Colon (tissue), 2 donors: ENCODE measurements around the gene SHISA6.
"Not testable (repeated sequence)": the region's sequence is repeated elsewhere in the genome, so short reads cannot be mapped to it uniquely, and the experiment has no call there.

Experiments
- FAIRE-seq: peaks from 2 replicates; lab custom pipeline; 2012; peaks lifted over from hg19 to GRCh38; lab: Jason Lieb, UNC
- donor health status: control.
- donor health status: control.

Gene SHISA6

DNA sequence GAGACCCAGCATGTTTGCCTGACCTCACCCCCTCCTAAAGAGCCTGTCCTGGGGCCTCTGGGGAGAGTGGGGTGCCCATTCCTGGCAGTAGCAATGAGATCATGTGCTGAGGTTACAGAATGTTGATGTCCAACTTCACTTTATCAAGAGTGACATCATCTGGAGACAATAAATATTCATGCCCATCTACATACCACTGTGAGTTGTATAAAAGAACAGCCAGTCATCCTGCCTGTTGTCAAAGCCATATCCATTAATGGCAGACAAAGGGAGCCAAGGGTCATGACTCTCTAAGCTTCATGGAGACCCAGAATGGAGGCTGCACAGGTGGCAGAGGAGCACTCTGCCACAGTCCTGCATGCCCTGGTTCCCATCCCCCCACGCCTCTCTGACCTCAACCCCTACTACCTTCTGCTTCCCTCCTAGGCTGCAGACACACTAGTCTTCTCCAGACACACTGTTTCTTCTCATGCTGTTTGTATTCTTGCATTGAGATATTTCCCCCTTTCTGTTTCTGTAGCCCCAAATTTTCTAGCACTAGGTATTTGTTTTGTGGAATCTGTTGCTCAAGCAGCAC is 27.1 kb downstream of the SHISA6 start:
- no peak for FAIRE-seq

- FAIRE-seq = no peak
Observed at GRCh38 chr17:11269210-11269609, 28.2 kb downstream of the SHISA6 start.

- no peak for FAIRE-seq
Observed at GRCh38 chr17:11272191-11272590, 31.2 kb downstream of the SHISA6 start.

DNA sequence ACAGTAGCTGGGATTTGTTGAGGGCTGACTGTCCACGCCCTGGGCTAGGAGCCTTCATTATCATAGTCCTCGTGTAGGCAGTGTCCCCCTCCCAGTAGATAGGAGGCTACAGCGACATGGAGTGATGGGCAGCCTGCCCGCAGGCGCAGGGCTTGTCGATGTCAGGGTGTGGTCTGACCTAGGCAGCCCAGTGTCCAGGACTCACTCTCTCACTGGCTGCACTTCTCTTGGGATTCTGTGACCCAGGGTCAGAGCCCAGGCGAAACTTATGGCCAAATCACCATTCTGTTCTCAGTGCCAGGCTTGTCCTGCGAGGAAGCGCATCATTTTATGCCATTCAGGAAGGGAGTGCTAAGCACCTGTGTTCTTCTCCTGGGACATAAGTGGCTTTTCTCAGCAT is 32.6 kb downstream of the SHISA6 start:
- no peak for FAIRE-seq

DNA sequence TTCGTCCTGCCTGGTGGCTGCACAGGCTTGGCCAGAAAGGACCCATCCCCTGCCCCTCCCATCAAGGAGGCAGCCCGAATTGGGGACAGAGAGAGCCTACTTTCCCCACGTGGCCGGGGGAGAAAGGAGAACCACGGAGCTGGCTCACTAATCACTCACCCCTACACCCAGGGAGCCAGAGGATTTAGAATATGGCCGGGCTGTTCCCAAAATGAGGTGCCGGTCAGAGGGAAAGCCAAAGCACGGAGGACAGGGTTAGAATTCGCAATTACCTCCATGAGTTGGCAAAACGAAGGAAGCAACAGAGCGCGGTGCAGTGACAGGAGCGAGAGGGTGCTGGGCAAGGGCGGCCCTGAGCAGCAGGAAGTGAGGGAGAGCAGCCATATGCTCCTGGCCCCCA is 33.1 kb downstream of the SHISA6 start:
- FAIRE-seq = no peak

- no peak for FAIRE-seq
Observed at GRCh38 chr17:11276486-11276885, 35.5 kb downstream of the SHISA6 start.

GRCh38 chr17:11278186-11278991 is 37.4 kb downstream of the SHISA6 start:
- no peak for FAIRE-seq

DNA sequence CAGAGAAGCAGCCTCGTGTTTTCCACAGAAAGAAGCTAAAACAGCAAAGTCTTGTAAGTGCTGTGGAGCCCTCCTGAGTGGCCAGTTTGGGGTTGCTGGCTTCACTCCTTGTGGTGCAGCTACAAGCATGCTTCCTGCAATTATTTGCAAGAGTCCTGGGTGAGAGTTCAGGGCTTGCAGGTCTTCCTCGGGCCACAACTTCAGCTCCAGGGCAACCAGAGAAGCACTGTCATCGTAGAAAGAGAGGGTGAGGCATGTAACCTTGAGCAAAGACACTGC is 37.9 kb downstream of the SHISA6 start:
- FAIRE-seq = no peak

DNA sequence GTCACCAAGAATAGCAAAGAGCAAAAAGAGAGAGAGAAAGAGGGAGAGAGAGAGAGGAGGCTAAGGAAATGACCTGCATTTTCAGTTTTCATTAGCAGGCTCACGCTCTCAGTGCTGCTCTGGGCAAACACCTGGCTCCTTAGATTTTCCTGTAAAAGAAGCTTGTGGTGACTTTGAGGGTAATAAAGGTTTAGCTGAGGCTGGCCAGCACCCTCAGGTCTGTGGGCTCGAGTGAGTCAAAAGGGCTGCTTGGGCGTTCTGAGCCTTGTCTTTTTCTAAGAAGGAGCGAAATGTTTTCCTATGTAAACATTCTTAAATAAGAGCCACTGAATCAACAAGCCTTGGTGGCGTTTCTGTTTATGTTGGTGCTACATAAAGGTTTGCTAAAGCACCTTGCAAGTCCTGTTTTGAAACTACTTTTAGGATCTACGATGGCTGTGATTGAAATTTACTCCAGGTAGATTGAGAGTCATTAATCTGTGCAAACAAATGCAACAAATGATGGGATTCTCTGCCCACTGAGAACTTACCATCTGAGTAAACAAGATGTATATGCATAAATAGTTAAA is 38.8 kb downstream of the SHISA6 start:
- no peak for FAIRE-seq

GRCh38 chr17:11282586-11282985 is 41.6 kb downstream of the SHISA6 start:
- no peak for FAIRE-seq

GRCh38 chr17:11284811-11285210 is 43.8 kb downstream of the SHISA6 start:
- no peak for FAIRE-seq

GRCh38 chr17:11285946-11286345 is 44.9 kb downstream of the SHISA6 start:
- FAIRE-seq = no peak

DNA sequence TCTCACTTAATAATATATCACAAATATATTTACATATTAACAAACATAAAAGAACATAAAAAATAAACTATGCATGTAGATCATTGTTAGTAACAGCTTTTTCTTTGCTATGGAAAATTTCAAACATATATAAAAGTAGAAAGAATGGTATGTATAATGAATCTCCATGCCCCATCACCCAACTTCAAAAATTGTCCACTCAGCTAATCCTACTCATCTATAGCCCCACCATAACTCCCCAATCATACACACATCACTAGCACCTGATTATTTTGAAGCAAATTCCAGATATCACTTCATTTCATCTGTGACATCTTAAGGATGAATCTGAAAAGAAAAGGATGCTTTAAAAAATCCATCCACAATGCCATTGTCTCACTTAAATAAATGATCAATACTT is 46.8 kb downstream of the SHISA6 start:
- FAIRE-seq = no peak

DNA sequence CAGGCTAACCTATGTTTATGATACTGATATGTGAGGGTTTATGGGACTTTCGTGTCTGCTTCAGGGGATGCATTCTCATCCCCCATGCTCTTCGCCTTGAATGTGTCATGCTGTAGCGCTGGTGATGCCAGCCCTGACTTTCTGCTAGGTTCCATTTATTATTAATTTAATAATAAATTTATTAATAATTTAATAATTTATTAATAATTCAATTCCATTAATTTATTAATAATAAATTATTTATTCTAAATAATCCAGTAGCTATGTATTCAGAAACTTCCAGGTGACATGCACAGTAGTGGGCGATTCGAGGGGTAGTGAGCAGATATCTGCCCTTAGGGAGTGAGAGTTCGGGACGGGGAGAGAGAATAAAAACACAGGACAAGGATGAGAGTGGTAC is 49.8 kb downstream of the SHISA6 start:
- FAIRE-seq = no peak

GRCh38 chr17:11292491-11292890 is 51.5 kb downstream of the SHISA6 start:
- FAIRE-seq = no peak

DNA sequence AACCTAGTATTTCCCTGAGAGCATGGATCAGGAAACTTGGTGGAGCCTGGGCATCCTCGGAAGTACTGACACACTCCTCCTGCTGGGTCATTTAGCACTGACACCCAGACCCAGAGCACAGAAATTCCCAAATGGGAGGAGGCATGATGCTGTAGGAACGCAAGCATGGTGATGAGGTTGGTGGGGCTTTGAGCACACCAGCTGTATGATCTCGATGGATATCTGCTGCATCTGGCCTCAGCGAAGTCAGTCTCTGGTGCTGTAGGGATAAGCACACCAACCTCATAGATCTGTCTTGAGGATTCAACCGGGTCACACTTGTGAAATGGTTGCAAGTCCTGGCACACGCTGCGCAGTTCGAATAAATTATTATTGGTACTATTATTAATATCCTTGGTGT is 52.5 kb downstream of the SHISA6 start:
- FAIRE-seq = no peak

DNA sequence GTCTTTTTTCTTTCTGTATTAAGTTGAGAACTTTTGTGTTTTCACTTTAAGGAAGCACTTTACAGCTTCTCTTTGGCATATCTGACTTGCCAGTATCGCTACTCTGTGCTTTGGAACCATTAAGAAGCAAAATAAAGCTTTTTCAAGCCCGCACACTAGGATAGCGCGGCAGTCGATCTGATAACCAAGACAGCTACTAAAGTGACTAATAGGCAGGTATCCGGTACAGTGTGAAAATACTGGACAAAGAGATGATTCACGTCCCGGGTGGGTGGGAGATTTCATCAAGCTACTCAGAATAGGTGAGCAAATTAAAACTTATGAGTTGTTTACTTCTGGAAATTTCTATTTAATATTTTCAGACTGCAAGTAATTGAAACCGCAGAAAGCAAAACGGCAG is 53.8 kb downstream of the SHISA6 start:
- no peak for FAIRE-seq

- FAIRE-seq = no peak
Observed at GRCh38 chr17:11296994-11297393, 56.0 kb downstream of the SHISA6 start.

GRCh38 chr17:11298401-11298800 is 57.4 kb downstream of the SHISA6 start:
- FAIRE-seq = no peak

DNA sequence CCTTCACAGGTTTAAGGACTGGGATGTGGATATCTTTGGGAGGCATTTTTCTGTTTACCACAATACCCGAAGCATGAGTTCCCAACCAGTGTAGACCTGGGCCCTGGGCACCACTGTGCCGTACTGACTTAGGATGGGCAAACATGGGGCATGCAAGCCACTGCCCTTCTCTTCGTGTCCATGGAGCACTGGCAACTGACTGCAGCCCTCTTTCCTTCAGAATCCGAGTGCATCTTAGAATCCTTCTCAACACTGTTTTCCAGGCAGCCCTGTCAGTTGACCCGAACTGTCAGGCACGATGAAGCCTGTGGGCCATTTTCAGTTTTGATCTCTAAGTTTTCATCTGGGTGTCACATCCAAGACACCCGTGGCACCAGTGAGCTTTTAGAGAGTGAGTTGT is 59.2 kb downstream of the SHISA6 start:
- no peak for FAIRE-seq

GRCh38 chr17:11300738-11301137 is 59.7 kb downstream of the SHISA6 start:
- no peak for FAIRE-seq

DNA sequence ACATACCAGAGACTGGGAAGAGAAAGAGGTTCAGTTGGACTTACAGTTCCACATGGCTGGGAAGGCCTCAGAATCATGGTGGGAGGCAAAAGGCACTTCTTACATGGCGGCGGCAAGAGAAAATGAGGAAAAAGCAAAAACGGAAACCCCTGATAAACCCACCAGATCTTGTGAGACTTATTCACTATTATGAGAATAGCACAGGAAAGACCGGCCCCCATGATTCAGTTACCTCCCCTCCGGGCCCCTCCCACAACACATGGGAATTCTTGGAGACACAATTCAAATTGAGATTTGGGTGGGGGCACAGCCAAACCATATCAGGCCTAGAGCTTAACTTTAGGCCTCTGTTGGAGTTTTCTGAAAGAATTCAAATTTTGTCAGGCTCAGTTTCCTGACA is 60.9 kb downstream of the SHISA6 start:
- not testable (repeated sequence) for FAIRE-seq

DNA sequence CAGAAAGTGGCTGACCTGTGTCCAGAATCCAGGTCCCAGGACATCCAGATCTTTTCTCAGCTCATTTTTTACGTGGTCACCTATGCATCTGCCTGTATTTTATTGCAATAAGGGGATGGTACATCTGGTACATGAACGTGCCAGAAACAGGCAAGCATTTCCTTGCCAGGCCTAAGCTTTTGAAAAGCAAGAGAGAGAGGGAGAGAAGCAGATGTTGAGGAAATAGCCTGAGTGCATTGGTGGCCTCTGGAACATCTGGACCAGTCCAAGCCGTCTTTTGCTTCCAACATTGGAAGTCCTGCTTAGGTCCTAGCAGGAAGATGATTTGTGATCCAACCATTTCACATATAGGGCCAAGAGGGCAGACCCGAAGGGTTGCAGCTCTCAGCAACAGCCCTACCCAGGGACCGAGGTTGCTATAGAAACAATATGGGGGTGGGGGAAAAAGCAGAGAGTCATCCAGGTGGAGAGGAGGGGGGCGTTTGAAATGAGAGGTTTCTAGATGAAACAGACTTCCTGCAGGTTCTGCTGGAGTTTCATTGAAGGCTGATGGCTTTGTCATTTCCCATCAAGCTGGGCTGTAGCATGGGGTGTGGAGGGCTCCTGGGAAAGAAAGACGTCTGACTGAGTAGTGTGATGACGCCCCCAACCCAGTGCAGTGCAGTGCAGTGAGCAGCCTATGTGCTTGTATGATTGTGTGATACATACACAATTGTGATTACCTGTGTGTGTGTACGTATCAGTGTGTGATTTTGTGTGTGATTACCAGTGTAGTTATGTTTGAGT is 61.6 kb downstream of the SHISA6 start:
- no peak for FAIRE-seq
